Stimulated activated CD4-positive, alpha-beta T cell treated with anti-CD3 and anti-CD28 coated beads, Interleukin-2, amount 100 ng/mL, for 48 hours (primary cell): Measurements from ENCODE around the gene GALNT2.

Experiments
- DNase-seq, 2 donors: peaks; one replicate each; pipeline ENCODE4 v3.0.0-alpha.2; 2020

GALNT2 gene

DNA sequence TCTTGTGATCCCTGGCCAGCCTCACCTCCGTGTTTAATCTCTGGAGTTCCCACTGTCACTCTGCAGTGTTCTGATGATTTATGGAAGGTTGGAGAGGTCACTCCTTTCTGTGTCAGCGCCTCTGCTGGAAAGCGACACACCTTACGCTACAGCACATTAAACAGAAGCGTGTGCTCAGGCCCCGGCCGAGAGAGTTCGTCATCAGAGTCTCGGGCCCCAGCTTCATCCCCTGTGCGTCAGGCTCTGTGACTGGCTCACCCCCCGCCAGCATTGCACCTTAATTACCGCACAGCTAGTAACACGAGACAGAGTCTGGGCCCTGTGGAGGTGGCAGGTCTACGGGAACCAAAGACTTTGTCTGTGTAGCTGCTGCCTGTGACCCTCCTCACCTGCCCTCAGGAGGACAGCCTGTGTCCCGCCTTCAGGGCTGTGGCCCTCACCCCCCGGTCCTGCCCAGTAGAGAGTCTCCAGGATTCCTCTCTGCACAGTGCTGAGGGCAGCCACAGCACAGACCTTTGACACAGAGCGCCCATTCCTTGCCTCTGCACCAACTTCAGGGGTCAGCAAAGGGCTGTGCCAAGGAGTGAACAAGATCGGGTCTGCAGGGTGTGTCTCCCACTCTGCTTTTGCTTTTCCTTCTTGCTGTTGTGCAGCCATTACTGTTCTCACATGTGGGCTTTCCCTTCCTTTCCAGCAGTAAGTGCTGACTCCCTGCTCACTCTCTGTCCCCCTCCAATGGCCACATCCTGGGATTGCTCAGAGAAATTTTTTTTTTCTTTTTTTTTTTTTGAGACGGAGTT lies 201.5 kb downstream of the GALNT2 start:
- no peak for DNase-seq

GRCh38 chr1:230270185-230270558 lies 203.1 kb downstream of the GALNT2 start:
- DNase-seq = no peak

DNA sequence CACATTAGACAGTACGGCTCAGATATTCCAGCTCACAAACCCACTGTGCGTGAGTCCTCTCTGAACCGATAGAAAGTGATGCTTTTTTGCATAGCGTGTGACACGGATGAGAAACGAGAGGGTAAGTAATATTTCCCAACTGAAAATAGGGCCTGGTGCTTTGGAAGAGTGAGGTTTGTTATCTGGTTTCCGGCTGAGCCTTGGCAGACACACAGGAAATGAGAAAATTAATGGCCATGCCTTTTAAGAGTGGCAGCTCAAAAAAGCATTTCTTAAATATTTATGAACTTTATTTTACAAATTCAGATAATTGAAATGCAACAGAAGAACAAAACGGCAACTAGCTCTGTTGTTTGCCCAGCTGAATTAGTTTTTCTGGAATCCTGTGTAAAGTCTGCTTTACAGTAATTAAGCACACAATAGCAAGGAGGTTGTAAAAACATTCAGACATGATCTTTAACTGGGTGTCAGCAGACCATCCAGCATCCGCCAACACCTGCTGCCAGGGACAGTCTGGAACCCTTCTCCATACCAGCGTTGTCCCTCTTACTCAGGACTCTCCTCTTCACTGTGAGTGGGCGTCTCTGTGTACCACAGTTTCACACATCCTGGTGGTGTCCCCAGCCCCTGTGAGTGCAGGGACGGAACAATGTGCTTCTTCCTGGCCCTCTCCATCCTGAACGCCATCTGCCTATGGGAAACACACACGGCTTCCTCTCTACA lies 203.7 kb downstream of the GALNT2 start:
- peak in 1 of 2 donors; percentile 15 for DNase-seq

DNA sequence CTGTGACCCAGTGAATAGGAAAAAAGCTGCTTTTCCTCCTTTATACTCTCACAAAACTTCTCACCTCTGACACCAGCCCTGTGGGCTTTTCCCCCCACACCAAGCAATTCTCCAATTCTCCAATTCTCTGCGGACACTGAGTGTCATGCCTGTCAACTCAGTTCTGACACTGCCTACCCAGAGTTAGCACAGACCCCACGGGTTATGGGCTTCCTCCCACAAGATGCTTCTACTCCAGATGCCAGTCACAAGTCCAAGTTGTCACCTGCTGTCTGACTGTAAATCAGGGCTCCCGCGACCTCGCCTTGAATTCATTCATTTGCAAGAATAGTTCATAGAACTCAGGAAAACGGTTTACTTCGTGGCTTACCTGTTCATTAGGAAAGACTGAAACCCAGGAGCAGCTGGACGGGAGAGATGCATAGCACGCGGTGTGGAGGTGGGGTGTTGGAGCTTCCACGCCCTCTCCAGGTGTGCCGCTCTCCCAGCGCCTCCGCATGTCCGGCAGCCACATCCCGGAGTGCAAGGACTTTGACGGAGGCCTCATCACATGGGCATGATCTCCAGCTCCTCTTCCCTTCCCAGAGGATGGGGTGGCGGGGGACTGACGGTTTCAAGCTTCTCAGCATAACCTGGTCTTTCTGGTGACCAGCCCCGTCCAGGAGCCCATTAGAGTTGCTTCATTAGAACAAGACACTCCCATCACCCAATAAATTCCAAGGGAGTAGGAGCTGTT lies 204.4 kb downstream of the GALNT2 start:
- DNase-seq = no peak

GRCh38 chr1:230272557-230272956 lies 205.5 kb downstream of the GALNT2 start:
- DNase-seq = no peak

- DNase-seq = no peak
Measured at GRCh38 chr1:230273141-230273710, 206.2 kb downstream of the GALNT2 start.

DNA sequence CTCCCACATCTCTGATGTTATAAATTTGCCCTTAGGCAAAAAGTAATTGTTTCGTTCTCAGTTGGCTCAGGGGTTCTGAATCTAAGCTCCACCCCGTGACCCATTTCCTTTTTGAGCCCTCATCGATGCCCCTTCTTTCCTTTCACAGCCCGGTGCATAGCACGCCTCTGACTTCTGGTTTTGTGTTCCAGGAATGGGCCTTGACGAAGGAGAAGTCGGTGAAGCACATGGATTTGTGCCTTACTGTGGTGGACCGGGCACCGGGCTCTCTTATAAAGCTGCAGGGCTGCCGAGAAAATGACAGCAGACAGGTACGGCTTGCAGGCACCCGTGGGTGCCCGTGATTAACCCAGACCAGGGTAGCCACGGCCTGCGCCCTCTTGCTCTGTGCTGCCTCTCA lies 207.2 kb downstream of the GALNT2 start:
- DNase-seq = no peak

DNA sequence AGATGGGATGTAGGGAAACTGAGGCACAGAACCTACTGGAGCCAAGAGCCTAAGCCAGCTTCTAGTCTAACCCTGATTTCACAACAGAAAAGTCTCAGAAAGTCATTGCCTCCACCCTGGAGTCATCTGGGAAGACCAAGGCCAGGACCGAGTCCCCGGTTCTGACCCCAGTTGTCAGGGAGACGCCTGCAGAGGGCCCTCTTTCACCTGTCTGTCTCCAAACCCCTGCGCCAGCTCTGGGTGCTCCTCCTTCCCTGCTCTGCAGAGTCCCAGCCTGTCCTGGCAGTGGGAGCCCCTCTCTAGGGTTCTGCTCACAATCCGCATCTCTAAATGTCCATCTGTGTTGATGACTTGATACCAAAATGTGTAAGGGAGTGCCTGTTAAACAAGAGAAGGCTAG lies 209.4 kb downstream of the GALNT2 start:
- DNase-seq = no peak

DNA sequence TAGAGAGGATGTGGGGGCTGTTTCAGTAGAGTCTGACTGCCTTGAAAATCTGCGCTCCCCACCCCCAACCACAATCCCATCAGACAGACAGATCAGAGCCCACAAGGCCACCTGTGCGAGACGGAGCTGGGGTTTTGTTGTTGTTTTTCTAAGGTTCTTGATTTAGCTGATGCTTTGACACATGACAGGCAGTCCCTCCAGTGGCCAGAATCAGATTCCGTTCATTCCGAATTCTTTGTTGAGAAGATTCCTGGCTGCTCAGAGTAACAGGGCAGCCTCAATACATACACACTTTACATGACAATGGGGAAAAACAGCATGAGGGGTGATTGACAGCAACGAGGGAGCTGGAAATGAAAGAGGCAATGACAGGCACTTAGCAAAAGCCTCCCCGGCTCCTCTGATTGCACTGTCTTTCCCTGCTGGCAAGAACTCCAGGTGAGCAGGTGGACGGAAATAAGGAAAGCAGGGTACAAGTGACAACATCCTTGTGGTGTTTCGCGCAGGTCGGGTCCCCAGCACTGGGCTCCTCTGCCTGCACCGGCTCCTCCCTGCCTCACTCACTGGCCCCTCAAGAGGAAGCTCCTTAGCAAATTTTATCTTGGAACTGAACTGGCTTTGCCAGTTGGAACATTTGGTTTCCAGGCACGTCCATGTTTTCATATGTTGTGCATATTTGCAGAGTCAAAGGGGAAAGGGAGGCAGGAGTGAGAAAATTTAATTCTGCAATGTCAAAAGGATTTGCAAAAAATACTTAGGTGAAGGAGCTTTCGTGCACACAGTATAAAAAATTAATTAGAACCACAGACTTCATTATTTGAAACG lies 210.4 kb downstream of the GALNT2 start:
- no peak for DNase-seq

GRCh38 chr1:230278376-230278775 lies 211.3 kb downstream of the GALNT2 start:
- DNase-seq = no peak

GRCh38 chr1:230278871-230279582 lies 212.0 kb downstream of the GALNT2 start:
- no peak for DNase-seq

- DNase-seq = no peak
Measured at GRCh38 chr1:230279583-230279945, 212.5 kb downstream of the GALNT2 start.

- no peak for DNase-seq
Measured at GRCh38 chr1:230280054-230280795, 213.2 kb downstream of the GALNT2 start.

GRCh38 chr1:230280906-230281413 lies 213.9 kb downstream of the GALNT2 start:
- no peak for DNase-seq

GRCh38 chr1:230281556-230281955 lies 214.5 kb downstream of the GALNT2 start:
- no peak for DNase-seq

DNA sequence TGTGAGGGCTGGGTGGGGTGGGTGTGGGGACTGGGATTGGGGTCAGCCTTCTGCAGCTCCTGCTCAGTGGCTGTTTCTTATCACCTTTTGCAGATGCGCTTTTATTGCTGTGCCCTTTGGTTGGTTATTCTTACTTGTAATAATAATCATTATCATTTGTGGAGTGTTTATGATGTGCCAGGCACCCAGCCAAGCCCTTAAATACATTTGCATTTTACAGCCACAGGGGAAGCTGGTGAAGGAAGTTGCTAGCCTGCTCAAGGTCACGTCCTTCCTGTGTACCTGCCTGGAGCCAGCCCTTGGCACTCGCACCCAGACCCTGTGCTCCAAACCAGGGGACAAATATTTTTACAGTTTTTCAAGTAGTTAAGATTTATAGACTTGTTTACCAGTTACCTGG lies 215.1 kb downstream of the GALNT2 start:
- no peak for DNase-seq

DNA sequence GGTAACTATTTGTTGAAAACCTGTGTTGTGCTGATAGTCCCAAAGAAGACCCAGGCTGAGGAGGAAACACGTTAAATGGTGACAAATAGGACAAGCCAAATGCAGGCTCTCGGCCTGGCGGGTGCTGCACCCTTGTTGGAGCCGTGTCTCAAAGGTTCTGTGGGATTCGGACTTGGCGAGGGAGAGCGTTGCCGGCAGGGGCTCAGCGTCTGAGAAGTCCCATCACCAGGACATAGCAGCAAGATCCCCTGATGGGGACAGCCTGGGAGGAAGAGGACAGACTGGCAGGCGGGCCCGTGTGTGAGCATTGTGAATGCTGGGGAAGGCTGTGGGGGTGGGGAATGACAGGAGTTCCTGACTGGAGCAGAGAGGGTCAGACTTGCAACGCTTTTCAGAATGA lies 216.6 kb downstream of the GALNT2 start:
- no peak for DNase-seq

- DNase-seq = no peak
Measured at GRCh38 chr1:230284891-230285290, 217.9 kb downstream of the GALNT2 start.

GRCh38 chr1:230285351-230285750 lies 218.3 kb downstream of the GALNT2 start:
- DNase-seq = no peak

GRCh38 chr1:230286166-230286889 lies 219.3 kb downstream of the GALNT2 start:
- DNase-seq = no peak
